Fibroblast of mammary gland (primary cell): Measurements from ENCODE around the gene CLIC4.
"Not testable (repeated sequence)": the region's sequence is repeated elsewhere in the genome, so short reads cannot be mapped to it uniquely, and the experiment has no call there.

ENCODE experiments used
- DNase-seq: peaks from one replicate; pipeline ENCODE4 v3.0.0-alpha.2; 2010; ENCODE audit warnings: low read depth
- H3K4me3 ChIP-seq: 2 replicates; pipeline ENCODE4 v1.5.1; 2011; ENCODE audit warnings: low read depth, mild to moderate bottlenecking, low read length, moderate library complexity; ENCODE audit not compliant: control insufficient read depth
- TF ChIP-seq, protein P1 (sequence below): conservative IDR thresholded peaks from 2 replicates; pipeline ENCODE4 v1.5.1; 2011; ENCODE audit warnings: low read depth, low read length, inconsistent platforms; ENCODE audit not compliant: control insufficient read depth, insufficient read depth

CLIC4 gene

GRCh38 chr1:24728982-24729381 is 16.3 kb upstream of the CLIC4 start:
- H3K4me3 ChIP-seq, result no peak overlapping the region
- TF ChIP-seq, protein P1, sequence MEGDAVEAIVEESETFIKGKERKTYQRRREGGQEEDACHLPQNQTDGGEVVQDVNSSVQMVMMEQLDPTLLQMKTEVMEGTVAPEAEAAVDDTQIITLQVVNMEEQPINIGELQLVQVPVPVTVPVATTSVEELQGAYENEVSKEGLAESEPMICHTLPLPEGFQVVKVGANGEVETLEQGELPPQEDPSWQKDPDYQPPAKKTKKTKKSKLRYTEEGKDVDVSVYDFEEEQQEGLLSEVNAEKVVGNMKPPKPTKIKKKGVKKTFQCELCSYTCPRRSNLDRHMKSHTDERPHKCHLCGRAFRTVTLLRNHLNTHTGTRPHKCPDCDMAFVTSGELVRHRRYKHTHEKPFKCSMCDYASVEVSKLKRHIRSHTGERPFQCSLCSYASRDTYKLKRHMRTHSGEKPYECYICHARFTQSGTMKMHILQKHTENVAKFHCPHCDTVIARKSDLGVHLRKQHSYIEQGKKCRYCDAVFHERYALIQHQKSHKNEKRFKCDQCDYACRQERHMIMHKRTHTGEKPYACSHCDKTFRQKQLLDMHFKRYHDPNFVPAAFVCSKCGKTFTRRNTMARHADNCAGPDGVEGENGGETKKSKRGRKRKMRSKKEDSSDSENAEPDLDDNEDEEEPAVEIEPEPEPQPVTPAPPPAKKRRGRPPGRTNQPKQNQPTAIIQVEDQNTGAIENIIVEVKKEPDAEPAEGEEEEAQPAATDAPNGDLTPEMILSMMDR, result no peak
- DNase-seq, result no peak

DNA sequence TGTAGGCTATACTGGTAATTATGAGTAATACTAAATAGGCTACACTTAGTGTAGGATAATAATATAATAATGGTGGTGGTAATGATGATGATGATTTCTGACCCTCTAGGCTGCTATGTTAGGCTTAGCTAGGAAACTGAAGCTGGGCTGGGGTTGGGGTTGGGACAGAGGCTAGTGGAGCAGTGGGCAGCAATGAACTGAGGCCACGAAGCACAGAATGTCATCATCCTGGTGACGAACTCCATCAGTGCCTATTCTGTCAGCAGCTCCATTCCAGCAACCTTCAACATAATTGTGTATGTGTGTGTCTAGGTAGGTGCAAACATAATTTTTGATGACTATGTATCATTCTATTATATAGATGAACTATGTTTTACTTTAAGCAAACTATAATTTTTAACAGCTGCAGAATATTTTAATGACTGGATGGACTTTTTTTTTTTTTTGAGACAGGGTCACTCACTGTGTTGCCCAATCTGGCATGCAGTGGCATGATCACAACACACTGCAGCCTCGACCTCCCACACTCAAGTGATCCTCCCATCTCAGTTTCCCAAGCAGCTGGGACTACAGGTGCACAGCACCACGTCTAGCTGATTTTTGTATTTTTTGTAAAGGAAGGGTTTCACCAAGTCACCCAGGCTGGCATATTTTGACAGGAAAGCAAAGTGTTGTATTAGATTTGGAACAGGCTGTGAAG is 12.9 kb upstream of the CLIC4 start:
- TF ChIP-seq, protein P1, result no peak
- no peak for DNase-seq
- H3K4me3 ChIP-seq, result no peak overlapping the region

- not testable (repeated sequence) for H3K4me3 ChIP-seq, DNase-seq
Measured at GRCh38 chr1:24733342-24733741, 11.9 kb upstream of the CLIC4 start.

DNA sequence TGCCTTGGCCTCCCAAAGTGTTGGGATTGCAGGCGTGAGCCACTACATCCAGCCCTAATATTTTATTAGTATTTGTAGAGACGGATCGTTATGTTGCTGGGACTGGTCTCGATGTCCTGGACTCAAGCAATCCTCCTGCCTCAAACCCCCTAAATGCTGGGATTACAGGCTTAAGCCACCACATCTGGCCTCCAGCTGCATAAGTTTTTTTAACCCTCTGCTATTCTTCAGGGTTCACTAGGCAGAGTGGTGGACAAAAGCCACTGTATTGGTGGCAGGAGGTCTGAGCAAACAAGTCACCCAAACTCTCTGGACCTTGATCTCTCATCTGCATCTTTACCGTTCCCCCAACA is 10.1 kb upstream of the CLIC4 start:
- TF ChIP-seq, protein P1, result no peak
- H3K4me3 ChIP-seq, result no peak overlapping the region
- DNase-seq, result no peak

DNA sequence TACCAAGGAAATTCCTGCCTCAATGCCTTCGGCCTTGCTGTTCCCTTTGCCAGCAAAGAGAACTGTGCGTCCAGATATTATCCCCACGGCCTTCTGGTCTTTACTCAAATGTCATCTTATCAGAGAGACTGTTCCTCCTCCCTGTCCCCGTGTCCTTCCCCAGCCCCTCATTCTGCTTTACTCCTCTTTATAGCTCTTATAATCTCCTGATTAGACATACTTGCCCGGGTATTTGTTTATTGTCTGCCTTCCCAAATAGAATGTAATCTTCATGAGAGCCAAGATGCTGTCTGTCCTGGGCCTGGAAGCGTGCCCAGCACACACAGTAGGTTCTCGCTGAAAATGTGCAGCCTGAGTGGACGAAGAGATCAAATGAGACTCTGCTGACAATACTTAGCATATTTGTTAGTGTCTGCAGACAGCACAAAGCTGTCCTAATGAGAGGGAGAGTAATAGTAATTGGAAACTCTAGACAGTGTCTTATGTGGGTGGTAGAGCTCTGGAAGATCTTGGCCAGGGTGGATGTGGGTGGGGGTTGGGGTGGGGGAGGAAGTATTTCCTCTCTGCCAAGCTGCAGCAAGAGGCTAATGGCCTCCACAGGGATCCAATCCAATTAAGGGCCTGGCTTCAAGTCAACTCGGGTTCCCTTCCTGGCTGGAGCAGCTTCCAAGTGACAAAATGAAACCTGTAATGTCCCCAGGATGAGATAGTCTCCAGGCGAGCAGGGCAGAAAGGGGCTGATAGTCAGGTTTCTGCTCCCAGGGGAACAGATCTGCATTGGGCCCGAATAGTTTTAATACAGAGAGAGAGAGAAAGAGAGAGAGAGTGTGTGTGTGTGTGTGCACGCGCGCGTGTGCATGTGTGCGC is 9.5 kb upstream of the CLIC4 start:
- H3K4me3 ChIP-seq, result no peak overlapping the region
- peak; percentile 63 for DNase-seq
- TF ChIP-seq, protein P1, result no peak

GRCh38 chr1:24737368-24738117 is 7.7 kb upstream of the CLIC4 start:
- no peak overlapping the region for H3K4me3 ChIP-seq
- no peak for DNase-seq
- TF ChIP-seq, protein P1, result no peak

- DNase-seq, result no peak
- no peak overlapping the region for H3K4me3 ChIP-seq
- TF ChIP-seq, protein P1, result no peak
Measured at GRCh38 chr1:24739241-24739640, 6.0 kb upstream of the CLIC4 start.
